AG08395 (cell line): Measurements from ENCODE around the gene PPM1F.
A peak's percentile ranks its signal among the peaks of the same experiment; 100 is the strongest.

Source experiments
- DNase-seq: peaks from one replicate; pipeline ENCODE4 v3.0.0; 2012; ENCODE audit warnings: mixed read lengths, low spot score

PPM1F gene

DNA sequence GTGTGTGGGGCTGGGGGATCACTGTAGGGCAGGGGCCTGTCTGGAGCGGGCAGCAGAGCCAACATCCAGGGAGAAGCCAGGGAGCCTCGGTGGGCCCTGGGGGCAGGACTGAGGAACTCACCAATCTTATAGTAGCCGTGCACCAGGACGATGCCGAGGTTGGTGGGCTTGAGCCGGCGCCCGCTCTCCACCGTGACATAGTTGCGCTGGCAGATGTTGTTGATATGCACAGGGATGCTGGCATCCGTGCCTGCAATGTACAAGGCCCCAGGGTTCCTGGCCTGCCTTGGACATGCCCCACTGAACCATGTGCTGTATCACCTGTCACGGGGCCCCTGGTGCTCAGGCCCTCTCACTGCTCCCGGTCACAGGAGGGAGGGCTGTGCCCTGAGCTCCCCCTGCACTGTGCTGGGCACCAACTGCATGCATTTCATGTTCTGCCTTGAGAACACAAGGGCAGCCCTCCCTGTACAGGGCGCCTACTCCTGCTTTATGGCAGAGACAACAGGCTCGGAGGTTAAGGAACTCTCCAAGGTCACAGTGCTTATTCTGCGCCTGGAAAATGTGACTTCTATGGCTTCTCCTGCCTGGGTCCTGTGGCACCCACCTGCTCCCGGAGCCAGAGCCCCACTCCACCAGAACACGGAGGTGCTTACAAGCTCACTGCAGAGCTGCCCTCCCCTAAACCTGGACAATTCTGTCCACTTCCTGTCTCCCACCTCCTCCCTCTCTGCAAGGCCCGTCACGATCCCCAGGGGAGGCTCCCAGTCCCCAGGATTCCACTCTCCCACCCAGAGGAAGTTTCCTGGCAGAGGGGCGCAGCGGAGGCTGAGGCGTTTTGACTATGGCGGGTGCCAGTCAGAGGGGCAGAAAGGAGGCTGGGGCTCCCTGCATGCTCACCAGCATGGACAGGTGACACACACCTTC, 7.8 kb upstream of the PPM1F start:
- DNase-seq = no peak

- DNase-seq = no peak
These were observed 6.8 kb upstream of the PPM1F start for GRCh38 chr22:21959274-21960074.

DNA sequence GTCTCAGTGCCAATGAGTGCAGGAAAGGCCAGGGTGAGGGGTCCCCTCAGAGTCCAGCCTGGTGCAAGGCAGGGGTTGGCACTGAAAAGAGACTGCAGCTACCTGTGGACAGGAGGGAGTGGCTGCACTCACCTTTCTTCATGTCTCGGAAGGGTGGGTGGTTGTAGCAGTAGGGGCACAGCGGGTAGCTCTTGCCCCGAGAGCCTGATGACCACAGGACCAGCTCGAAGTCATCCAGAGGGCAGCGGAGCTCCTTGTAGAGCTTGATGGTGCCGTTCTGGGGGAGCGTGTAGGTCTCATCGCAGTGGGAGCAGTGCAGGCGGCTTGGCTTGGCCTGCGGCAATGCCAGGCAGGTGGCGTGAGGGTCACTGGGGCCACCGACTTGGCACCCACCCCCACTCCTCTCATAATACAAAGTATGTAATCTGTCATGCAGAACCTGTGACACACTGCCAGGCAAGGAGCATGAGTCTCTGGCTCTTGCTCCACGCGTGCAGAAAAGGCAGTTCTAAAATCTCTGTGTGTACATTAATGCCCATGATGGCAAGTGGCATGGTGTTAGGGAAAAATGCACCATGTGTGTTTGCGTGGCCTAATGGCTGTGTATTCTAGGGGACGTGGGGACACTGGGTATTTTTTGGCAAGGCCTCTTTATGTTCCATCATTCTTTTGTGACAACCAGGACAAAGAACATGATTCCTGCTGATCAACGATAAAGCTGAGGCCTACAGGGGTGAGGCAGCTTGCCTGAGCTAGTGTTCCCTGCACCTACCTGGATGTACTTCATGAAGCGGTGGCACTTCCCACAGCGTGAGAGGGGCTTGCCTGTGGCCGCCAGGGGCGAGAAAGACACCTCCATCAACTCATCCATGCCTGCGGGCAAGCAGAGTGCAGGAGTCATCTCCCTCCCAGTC, 6.0 kb upstream of the PPM1F start:
- no peak for DNase-seq

- peak; percentile 32 for DNase-seq
These were observed 650 bp downstream of the PPM1F start for GRCh38 chr22:21951931-21952465.

GRCh38 chr22:21951062-21951461, 1.6 kb downstream of the PPM1F start:
- no peak for DNase-seq

DNA sequence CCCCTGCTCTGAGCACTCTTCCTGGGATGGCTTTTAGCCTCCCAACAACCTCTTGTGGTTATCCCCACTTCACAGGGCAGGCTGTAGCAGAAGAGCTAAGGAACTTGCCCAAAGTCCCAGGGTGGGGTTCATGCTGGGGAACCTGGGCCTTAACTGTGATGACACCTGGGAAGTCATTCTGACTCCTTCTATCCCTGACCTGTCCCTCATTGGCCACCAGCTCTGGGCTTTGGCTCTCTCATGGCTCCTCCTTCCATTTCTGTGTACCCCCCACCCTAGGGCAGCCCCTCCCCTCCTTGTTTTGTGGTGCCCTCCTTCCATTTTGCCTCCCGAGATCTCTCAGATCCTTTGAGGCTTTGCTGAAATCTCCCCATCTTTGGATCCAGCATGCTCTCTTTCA, 2.7 kb downstream of the PPM1F start:
- DNase-seq = no peak

- DNase-seq = no peak
These were observed 3.1 kb downstream of the PPM1F start for GRCh38 chr22:21949569-21949918.

DNA sequence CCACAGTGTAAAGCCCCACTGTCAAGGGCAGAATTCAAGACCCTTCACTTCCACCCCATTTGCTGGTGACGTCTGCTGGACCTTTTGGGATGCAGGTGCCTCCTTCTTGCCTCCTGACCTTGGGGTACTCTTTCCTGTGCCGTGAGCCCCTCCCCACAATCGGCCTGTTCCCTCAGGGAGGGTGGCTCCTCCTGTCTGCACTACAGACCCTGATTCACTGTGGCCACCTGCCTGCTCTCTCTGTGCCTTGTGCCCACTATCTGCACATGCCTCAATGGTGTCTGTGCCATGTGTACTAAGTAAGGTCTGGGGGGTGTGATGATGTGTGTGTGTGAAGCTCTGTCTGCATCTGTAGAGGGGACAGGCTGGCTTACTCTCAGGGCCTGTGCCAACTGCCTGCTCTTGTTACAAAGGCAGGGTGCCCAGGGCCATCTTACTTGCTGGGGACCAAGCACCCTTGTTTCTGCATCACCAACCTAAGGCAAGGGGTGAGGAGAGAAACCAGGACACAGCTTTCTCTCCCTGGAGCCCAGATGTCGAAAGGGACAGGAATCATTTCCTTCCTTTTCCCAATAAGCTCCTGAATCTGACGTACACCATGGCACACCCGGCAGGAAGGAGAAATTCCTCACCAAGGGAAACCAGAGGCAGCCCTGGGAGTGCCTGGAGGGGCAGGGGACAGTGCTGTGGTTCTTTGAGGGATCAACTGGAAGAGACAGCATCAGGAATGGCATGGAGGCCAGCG, 3.7 kb downstream of the PPM1F start:
- no peak for DNase-seq

DNA sequence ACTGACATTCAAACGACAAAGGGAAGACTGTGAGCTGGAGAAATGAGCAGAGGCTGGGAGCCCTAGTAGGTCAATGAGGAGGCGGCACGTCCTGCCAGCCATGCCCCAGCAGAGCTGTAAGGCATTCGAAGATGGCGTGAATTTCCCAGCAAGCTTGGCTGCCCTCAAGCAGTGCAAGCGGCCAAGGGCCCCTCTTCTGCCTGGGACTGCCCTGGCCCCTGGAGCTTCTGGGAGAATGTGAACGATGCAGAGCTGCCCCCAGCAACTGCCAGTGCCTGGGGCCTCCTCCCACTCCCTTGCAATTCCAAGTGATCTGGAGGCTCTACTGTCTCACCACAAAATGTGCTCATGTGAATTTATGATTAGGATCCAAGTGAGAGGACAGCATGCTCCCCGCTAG, 4.3 kb downstream of the PPM1F start:
- DNase-seq = no peak

- DNase-seq = peak; percentile 56
These were observed 5.3 kb downstream of the PPM1F start for GRCh38 chr22:21947040-21948014.

DNA sequence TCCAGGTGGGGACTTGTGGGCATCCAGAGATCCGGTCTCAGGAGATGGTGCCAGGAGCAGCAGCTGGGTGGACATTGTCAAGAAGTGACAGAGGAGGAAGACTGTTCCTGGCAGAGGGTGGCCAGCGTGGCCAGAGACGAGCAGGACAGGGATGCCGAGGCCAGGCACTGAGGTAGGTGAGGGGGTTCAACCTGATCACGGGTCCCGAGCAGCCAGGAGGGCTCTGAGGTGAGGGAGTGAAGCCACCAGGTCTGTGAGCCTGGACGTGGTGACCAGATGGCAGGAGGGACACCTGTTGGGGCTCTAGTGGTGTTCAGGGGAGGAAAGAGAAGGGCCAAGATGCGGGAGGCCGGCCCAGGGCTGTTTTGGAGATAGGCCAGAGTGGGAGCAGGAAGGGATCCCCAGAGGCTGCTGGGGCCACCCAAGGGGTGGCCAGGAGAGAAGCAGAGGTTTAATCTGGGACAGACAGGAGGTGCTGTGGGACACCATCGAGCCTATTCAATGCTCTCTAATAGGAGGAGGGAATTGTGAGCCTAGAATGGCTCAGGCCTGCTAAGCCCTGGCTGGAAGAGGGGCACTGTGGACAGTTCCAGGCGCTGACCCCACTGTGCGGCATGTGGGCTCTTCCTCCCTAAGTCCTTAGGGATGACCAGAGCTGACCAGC, 6.3 kb downstream of the PPM1F start:
- no peak for DNase-seq

- no peak for DNase-seq
These were observed 7.0 kb downstream of the PPM1F start for GRCh38 chr22:21945453-21946261.

GRCh38 chr22:21944871-21945270, 7.8 kb downstream of the PPM1F start:
- no peak for DNase-seq

DNA sequence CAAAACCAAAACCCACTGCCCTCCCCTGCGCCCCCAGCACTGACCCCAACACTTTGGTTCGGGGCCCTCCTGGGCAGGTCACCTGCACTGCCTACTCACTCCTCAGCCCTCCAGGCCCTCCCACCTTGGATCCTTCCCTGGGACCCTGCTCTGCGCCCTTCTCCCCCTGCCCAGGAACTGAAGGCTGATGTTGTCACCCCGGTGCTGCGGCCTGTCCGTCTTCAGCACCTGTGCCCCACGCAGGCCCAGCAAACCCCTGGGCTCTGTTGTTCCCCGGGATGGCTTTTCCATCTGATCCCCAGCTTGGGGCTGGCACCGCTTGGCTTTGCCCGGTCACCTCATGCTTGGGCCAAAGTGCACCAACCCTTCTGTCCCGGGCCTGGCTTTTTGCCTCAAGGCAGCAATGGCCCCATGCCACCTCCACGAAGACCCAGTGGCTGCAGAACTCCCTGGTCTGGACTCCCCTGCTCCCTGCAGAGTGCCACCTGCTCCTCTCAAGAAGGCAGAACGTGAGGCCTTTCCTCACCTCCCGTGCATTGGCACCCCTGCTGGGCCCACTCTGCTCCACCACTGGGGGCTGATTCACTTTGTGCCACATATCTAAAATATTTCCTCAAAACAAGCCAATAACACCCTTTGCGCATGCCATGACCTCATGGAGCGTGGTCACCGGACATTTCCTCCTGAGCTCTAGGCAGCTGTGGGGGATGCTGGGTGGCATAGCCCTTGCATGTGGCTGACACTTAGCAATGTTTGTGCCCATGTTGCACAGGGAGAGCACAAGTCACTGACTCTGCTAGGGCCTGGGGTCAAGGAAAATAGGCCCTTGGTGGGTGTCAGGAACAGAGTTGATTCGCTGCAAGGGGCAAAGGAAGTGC, 8.8 kb downstream of the PPM1F start:
- DNase-seq = no peak

DNA sequence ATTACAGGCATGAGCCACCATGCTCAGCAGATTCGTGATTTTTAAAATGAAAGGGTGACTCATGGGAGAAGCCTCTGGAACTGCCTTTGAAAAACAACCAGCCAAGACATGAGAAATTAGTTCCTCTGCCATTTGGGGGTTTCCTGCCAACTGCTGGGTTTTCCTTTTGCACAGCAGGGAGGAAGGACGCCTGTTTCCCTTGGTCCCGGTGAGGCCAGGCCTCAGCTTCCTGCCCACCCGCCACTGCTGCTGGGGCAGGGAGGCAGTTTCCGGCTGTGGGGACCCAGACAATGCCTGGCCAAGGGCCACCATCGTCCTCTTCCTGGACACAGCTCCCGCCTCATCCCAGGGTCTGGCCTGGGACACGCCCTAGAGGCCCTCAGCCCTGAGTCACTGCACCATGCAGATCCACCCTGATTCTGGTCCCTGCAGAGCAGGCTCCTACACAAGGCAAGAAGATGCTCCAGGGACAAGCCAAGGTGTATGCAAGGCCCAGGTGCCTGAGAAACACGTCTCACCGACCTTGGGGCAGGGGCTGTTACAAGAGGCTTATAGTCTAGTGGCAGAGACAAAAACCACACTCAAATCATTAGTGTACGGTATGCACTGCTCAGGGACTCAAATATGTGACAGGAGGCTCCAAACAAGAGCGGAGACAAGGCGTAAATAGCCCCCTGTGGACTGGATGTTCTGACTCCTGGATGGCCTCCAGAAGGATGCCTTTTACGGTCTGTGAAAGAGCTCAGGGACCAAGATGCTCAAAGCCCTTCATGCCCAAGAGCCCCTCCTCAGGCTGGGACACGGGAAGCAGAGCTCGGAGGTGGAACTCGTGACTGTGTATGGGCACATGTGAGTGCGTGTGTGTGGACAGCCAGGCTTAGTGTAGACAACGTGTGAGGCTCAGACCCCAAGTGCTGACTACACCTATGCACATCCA, 10.0 kb downstream of the PPM1F start:
- DNase-seq = peak; percentile 89

DNA sequence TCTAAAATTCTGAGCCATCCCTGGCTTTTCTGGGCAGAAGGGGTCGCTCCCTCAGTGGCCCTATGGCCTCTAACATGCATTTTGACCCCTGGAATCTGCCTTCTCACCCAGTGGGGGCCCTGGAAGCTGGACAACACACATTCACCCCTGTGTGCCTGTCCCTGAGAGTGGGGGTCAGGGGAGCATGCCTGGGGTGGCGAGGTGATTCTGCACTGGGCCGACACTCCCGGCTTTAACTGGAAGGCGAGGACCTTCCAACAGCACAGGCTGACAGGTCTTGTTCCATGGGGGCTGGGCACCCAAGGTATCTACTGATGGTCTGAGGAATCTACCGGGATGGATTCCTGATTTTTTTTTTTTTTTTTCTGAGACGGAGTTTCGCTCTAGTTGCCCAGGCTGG, 10.7 kb downstream of the PPM1F start:
- DNase-seq = no peak
